Measurements from ENCODE around the gene GRIA4. TPM values are rescaled to one million over a fixed set of nuclear protein-coding genes. Genes with fewer than 3 reads are reported as not detected.
"Not testable (repeated sequence)": the region's sequence is repeated elsewhere in the genome, so short reads cannot be mapped to it uniquely, and the experiment has no call there.

The GRIA4 gene
- total RNA-seq, 1 donor from 2014 or later, result not detected

DNA sequence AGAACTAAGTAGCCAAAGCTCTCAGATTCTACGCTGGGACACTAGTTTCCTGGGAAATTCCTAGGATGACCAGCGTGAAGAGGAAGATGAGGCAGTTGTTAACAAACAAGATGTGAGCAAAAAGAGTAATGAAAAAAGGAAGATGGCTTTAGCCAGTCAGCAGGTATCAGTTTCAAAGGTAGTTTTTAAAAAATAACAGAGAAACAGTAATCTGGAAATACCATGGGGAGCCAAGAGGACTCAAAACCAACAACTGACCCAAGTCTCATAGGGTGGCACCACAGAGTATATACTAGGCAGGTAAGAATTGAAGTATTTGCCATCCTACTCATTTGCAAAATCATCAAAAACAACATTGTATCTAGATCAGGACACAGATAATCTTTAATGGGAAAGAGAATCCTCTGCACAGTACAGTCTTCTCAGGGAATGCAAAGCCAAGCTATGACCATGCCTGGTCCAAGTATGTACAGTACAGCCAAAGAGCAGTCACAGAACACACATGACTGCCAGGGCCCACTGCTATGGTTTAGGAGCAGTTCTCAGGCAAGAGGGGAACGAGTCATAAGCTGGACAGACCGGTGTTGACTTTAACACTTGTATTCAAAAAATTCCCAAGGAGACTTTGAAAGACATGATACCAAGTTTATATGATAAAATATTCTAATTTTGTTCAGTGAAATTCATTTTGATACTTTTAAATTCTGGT, 391.6 kb downstream of the GRIA4 start:
- H3K4me3 ChIP-seq, result no peak overlapping the region
- H3K27ac ChIP-seq, result no peak overlapping the region
- DNase-seq (ENCODE audit: extremely low spot score in 2 of 2), result no peak
- H3K36me3 ChIP-seq, result peaks cover 0 to 17% of the 10 kb centered on the region in 2 donors
- no peaks in the 10 kb centered on the region for H3K4me1 ChIP-seq
- intact Hi-C loops (cut with DNase I), result no loop called here
- TF ChIP-seq POLR2A (IDR thresholded peaks at IDR 0.05) (no peak), POLR2AphosphoS5 (IDR thresholded peaks at IDR 0.05; ENCODE audit: insufficient read depth in 1 of 2, low read depth in 1 of 2) (no peak), CTCF (IDR thresholded peaks at IDR 0.05) (no peak)
- H3K27me3 ChIP-seq, result no peaks in the 10 kb centered on the region
- H3K9me3 ChIP-seq, result no peaks in the 10 kb centered on the region

GRCh38 chr11:106003094-106003493, 393.2 kb downstream of the GRIA4 start:
- H3K4me1 ChIP-seq; H3K9me3 ChIP-seq; H3K4me3 ChIP-seq; H3K27me3 ChIP-seq; DNase-seq (ENCODE audit: extremely low spot score in 2 of 2); intact Hi-C loops (cut with DNase I); H3K27ac ChIP-seq: not testable (repeated sequence)
- peaks cover 0 to 32% of the 10 kb centered on the region in 2 donors for H3K36me3 ChIP-seq

DNA sequence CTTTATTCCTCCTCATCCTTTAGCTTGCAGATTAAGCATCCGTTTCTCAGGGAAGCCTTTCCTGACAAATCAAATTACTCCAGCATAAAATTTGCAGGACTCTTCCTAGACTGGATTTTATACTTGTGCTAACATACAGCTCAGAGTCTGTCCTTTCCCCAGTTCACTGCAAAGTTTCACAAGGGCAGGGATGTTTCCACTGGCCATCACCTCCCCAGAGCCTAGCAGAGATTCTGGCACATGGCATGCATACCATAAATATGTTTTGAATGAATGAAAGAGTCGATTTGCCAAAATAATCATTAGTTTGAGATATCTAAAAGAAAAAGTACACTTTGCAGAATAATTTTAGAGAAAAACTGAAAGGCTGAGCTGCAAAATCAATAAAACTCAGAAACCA, 401.6 kb downstream of the GRIA4 start:
- H3K4me1 ChIP-seq, result peaks cover 7% of the 10 kb centered on the region
- no peak for DNase-seq (ENCODE audit: extremely low spot score in 2 of 2)
- H3K4me3 ChIP-seq, result no peak overlapping the region
- no peak overlapping the region for H3K27ac ChIP-seq
- intact Hi-C loops (cut with DNase I), result no loop called here
- H3K9me3 ChIP-seq, result no peaks in the 10 kb centered on the region
- TF ChIP-seq POLR2AphosphoS5 (IDR thresholded peaks at IDR 0.05; ENCODE audit: insufficient read depth in 1 of 2, low read depth in 1 of 2), result no peak
- TF ChIP-seq CTCF (IDR thresholded peaks at IDR 0.05), result no peak
- TF ChIP-seq POLR2A (IDR thresholded peaks at IDR 0.05), result no peak
- peaks cover 0 to 32% of the 10 kb centered on the region in 2 donors for H3K36me3 ChIP-seq
- H3K27me3 ChIP-seq, result no peaks in the 10 kb centered on the region

GRCh38 chr11:106012744-106013143, 402.9 kb downstream of the GRIA4 start:
- H3K27ac ChIP-seq, result no peak overlapping the region
- TF ChIP-seq POLR2AphosphoS5 (IDR thresholded peaks at IDR 0.05; ENCODE audit: insufficient read depth in 1 of 2, low read depth in 1 of 2), result no peak
- TF ChIP-seq POLR2A (IDR thresholded peaks at IDR 0.05), result no peak
- no peak for TF ChIP-seq CTCF (IDR thresholded peaks at IDR 0.05)
- DNase-seq (ENCODE audit: extremely low spot score in 2 of 2), result no peak
- no peaks in the 10 kb centered on the region for H3K9me3 ChIP-seq
- no peak overlapping the region for H3K4me3 ChIP-seq
- H3K36me3 ChIP-seq, result peaks cover 0 to 20% of the 10 kb centered on the region in 2 donors
- no peaks in the 10 kb centered on the region for H3K27me3 ChIP-seq
- peaks cover 10% of the 10 kb centered on the region for H3K4me1 ChIP-seq
- intact Hi-C loops (cut with DNase I), result no loop called here

- DNase-seq (ENCODE audit: extremely low spot score in 2 of 2), result no peak
- Histone ChIP-seq H3K27me3 (no peaks in the 10 kb centered on the region), H3K4me1 (peaks cover 22% of the 10 kb centered on the region), H3K4me3 (no peak overlapping the region), H3K36me3 (peaks cover 0 to 7% of the 10 kb centered on the region in 2 donors), H3K9me3 (no peaks in the 10 kb centered on the region), H3K27ac (no peak overlapping the region)
- TF ChIP-seq POLR2A (IDR thresholded peaks at IDR 0.05) (no peak), CTCF (IDR thresholded peaks at IDR 0.05) (no peak), POLR2AphosphoS5 (IDR thresholded peaks at IDR 0.05; ENCODE audit: insufficient read depth in 1 of 2, low read depth in 1 of 2) (no peak)
- intact Hi-C loops (cut with DNase I), result no loop called here
These were observed 404.2 kb downstream of the GRIA4 start for GRCh38 chr11:106014035-106014434.
